DMS53 treated with DMSO at 0.1 percent for 48 hours (cell line): ENCODE measurements around the gene CHKB.
"Not testable (repeated sequence)": the region's sequence is repeated elsewhere in the genome, so short reads cannot be mapped to it uniquely, and the experiment has no call there.

Experiments
- DNase-seq: peaks from one replicate; lab custom pipeline; 2025; ENCODE audit not compliant: unreplicated experiment; lab: John Stamatoyannopoulos, UW

CHKB gene

GRCh38 chr22:50582493-50583293 lies at the start of gene CHKB:
Gene CHKB (minus strand): TSS chr22:50582849. CDS start chr22:50582781, 68 bp downstream.
- DNase-seq: peak; percentile 97

GRCh38 chr22:50630376-50630775 lies 47.7 kb upstream of the CHKB start:
- no peak for DNase-seq

GRCh38 chr22:50628543-50629134 lies 46.0 kb upstream of the CHKB start:
- DNase-seq: no peak

- peak; percentile 49 for DNase-seq
These were observed 45.2 kb upstream of the CHKB start, which contains the start of gene ARSA for GRCh38 chr22:50627642-50628542. Gene ARSA (minus strand): TSS chr22:50628152. CDS start chr22:50627779, 373 bp downstream.

- no peak for DNase-seq
These were observed 44.4 kb upstream of the CHKB start for GRCh38 chr22:50626850-50627641.

- no peak for DNase-seq
These were observed 43.7 kb upstream of the CHKB start for GRCh38 chr22:50626314-50626849.

GRCh38 chr22:50625568-50626313 lies 43.1 kb upstream of the CHKB start:
- no peak for DNase-seq

GRCh38 chr22:50625131-50625567 lies 42.5 kb upstream of the CHKB start:
- no peak for DNase-seq

- DNase-seq: no peak
These were observed 41.9 kb upstream of the CHKB start for GRCh38 chr22:50624347-50625130.

GRCh38 chr22:50622723-50623327 lies 40.2 kb upstream of the CHKB start:
- peak; percentile 85 for DNase-seq

GRCh38 chr22:50621948-50622722 lies 39.5 kb upstream of the CHKB start:
- peak; percentile 52 for DNase-seq

GRCh38 chr22:50621356-50621880 lies 38.8 kb upstream of the CHKB start:
- peak; percentile 37 for DNase-seq

- peak; percentile 28 for DNase-seq
These were observed 38.1 kb upstream of the CHKB start for GRCh38 chr22:50620593-50621355.

GRCh38 chr22:50614296-50614695 lies 31.6 kb upstream of the CHKB start:
- not testable (repeated sequence) for DNase-seq

- DNase-seq: peak; percentile 73
These were observed 30.8 kb upstream of the CHKB start for GRCh38 chr22:50613291-50613981.
